Islet precursor cell (in vitro differentiated cells): ENCODE measurements around the gene CORO2A.
"Not testable (repeated sequence)": the region's sequence is repeated elsewhere in the genome, so short reads cannot be mapped to it uniquely, and the experiment has no call there.

Experiments used
- DNase-seq: peaks from one replicate; pipeline ENCODE4 v3.0.0-alpha.2; 2018

The CORO2A gene

GRCh38 chr9:98078895-98079294 lies 113.5 kb downstream of the CORO2A start:
- DNase-seq, result no peak

GRCh38 chr9:98076514-98076890 lies 115.9 kb downstream of the CORO2A start:
- not testable (repeated sequence) for DNase-seq

GRCh38 chr9:98075332-98075805 lies 117.1 kb downstream of the CORO2A start:
- no peak for DNase-seq

GRCh38 chr9:98074115-98074990 lies 118.1 kb downstream of the CORO2A start:
- DNase-seq, result peak; percentile 86

GRCh38 chr9:98071737-98072136 lies 120.7 kb downstream of the CORO2A start:
- DNase-seq, result peak; percentile 39
